GM19452 (cell line): ENCODE measurements around the gene SPEF1.

Experiments
- ATAC-seq: cut with Tn5 transposase; IDR thresholded peaks from one replicate; pipeline ENCODE4 v1.9.1; 2021; ENCODE audit not compliant: unreplicated experiment

The SPEF1 gene

GRCh38 chr20:3751305-3751674 lies 30.0 kb downstream of the SPEF1 start:
- ATAC-seq = no peak

- ATAC-seq = no peak
Measured at GRCh38 chr20:3749689-3750531, 31.3 kb downstream of the SPEF1 start.

- no peak for ATAC-seq
Measured at GRCh38 chr20:3749087-3749688, 32.1 kb downstream of the SPEF1 start.

DNA sequence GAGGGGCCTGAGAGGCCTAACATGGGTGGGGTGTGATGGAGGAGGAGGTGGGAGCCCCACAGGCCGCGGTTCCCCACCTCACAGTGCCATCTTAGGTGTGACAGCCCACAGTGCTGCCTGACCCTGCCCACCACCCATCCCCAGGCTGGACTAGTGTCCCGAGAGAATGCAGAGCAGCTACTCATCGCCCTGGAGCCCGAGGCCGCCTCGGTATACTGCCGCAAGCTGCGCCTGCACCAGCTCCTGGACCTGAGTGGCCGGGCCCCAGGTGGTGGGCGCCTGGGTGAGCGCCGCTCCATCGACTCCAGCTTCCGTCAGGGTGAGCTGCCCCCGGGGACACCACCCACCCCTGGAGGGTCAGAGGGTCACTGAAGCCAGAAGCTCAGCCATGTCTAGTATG lies 33.2 kb downstream of the SPEF1 start:
- ATAC-seq = no peak

GRCh38 chr20:3747471-3747870 lies 33.8 kb downstream of the SPEF1 start:
- no peak for ATAC-seq

DNA sequence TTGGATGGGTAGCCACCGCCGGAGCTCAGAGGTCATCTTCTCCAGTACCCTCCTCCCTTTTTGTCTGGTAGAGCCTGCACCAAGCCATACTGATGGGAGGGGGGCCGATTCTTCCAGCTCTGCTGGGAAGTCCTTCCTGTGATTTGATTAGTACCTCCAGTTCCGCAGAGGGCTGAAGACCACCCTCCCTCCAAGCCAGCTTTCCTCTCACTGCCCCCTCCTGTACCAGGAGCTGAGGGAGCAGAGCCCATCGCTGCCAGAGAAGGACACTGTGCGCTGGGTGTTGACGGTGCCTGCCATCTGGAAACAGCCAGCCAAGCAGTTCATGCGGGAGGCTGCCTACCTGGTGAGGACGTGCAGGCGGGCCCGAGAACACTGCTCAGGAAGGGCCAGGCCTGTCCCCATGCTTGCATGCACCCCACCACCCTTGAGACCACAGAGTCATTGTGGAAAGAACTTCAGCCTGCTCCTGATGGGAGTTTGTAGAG lies 35.5 kb downstream of the SPEF1 start:
- ATAC-seq = no peak

GRCh38 chr20:3744806-3745685 lies 36.2 kb downstream of the SPEF1 start:
- no peak for ATAC-seq

GRCh38 chr20:3744037-3744436 lies 37.2 kb downstream of the SPEF1 start:
- ATAC-seq = no peak

- ATAC-seq = no peak
Measured at GRCh38 chr20:3743251-3743650, 38.0 kb downstream of the SPEF1 start.

GRCh38 chr20:3741836-3742458 lies 39.3 kb downstream of the SPEF1 start:
- ATAC-seq = no peak

- ATAC-seq = no peak
Measured at GRCh38 chr20:3740615-3741301, 40.5 kb downstream of the SPEF1 start.

DNA sequence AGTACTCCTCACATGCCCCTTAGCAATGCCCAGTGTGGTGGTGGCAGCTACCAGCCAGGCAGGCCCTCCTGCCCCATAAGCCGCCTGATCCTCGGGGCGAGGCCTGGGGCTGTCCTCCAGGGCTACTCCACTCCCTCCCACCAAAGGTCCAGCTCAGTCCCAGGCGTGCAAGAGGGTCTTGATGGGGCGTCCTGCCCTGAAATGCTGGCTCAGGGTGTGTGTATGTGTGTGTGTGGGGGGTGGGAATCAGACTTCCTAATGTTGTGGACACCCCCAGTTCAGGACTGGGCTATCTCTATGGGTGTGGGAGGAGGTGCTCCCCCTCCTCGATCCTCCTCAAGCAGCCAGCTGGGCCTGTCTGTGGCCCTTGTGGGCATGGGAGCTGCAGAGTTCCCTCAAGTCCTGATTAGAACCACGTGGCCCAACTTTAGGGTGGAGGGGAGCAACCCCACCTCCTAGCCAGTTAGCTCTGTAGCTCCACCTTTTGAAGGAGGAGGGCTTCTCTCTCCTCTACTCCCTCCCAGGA lies 41.3 kb downstream of the SPEF1 start:
- no peak for ATAC-seq

GRCh38 chr20:3739054-3739925 lies 42.0 kb downstream of the SPEF1 start:
- no peak for ATAC-seq

DNA sequence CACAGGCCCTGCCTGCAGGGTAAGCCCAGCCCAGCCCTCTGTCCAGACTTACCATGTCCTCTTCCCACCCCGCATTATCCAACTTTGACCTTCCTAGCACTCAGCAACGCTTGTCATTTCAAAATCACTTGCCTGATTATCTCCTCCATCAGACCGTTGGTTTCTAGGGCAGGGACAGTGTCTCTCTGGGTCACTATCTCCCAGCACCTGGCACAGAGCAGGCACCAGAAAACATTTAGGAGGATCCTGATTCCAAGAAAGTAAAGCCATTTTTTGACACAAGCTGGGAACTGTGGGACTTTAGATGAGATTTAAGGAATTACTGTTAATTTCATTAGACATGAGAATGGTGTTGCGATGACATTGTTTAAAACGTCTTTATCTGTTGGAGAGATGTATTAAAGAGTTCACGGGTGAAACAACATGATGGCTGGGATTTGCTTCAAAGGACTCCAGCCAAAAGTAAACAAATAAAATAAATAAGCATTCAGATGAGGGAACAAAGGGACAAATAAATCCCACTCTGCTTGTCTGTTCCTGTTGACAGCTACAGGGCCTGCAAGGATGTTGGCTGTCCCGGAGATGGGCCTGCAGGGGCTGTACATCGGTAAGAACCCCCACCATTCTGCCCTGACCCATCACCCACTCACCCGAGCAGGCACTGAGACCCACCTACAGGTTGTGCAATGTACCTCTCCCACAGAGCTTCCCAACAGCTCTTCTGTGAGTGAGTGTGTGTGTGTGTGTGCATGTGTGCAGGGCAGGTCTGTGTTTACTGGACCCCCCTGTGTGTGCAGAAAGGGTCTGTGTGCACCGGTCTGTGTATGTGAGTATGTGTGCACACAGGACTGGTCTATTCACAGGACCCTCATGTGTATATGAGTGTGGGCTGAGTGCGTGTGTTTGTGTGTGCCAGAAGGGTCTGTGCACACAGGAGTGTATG lies 42.9 kb downstream of the SPEF1 start:
- no peak for ATAC-seq

DNA sequence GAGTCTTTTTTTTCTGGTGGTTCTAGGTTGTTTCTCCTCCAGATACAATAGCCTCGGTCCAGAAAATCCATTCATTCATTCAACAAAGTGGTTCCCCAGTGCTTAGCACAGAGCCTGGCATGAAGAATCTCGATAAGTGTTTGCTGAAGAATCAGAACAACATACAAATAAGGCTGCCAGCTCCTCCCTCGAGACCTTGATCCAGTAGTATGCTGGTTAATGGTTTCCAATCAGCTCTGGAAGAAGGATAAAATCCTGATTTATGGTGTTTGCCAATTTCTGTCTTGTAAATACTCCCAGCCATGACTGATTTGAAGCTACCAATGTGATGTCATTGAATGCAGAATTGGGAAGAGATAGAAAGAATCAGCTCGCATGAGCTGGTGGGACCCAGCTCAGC lies 45.5 kb downstream of the SPEF1 start:
- ATAC-seq = no peak

GRCh38 chr20:3734111-3734843 lies 47.0 kb downstream of the SPEF1 start:
- no peak for ATAC-seq
